HG03045 (cell line): ENCODE measurements around the gene TXNL4A.
"Not testable (repeated sequence)": the region's sequence is repeated elsewhere in the genome, so short reads cannot be mapped to it uniquely, and the experiment has no call there.

Experiments
- ATAC-seq: cut with Tn5 transposase; IDR thresholded peaks from one replicate; pipeline ENCODE4 v1.9.1; 2021; ENCODE audit warnings: mild to moderate bottlenecking, moderate library complexity; ENCODE audit not compliant: unreplicated experiment

TXNL4A gene

DNA sequence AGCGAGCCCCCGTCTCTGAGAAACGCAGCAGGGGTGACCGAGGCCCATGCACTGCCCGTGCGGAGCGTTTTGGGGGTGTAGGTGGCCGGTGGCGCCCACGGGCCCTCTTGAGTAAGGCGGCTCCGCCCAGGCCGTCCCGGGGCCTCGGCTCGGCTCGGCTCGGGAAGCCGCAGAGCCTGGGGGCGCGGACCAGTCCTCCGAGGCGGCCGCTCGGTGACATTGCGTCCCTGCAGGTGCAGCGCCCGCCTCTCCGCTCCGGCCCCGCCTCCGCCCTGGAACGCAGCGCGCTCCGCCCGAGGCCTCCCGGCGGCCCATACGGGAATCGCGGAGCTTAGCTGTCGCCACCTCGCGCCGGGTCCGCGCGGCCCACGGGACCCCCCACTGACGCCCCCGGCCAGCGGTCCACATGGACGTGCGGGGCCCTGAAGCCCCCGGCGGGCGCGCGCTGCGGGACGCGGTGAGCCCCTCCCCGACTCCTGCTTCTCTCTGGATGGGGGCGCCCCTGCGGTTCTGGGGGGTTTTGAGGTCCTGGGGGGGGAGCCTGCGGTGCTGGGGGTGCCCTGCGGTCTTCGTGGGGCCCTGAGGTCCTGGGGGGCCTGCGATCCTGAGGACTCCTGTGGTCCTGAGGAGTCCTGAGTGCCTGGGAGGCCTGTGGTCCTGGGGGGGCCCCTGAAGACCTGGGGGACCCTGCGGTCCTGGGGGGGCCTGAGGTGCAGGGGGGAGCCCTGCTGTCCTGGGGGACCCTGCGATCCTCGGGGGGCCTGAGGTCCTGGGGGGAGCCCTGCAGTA lies 23.8 kb downstream of the TXNL4A start, which contains the start of gene HSBP1L1:
TSS of gene HSBP1L1 (plus strand) at position 314 of the 789 bp plus-strand sequence. CDS start at position 407, 93 bp downstream.
- ATAC-seq = peak; percentile 84

DNA sequence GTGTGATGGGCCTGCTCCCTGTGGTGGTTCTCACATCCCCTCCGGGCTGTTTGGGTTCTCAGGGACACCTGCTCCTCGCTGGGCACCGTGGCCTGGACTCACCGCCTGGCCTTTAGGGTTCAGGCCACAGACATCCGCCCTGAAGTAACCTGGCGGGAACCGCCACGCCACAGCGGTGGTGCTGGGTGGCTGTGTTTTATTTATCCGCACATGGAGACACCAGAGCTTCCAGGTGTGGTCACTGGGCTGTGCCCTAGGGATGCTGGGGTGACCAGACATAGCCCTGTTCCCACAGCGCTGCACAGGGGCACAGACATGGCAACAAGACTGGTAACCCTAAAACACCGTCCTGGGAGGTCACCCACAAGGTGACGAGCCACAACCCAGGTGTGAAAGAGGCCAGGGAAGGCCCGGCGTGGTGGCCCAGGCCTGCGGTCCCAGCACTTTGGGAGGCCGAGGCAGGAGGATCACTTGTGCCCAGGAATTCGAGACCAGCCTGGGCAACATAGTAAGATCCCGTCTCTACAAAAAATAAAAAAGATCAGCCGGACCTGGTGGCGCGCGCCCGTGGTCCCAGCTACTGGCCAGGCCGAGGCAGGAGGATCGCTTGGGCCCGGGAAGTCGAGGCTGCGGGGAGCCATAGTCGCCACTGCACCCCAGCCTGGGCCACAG lies 24.6 kb downstream of the TXNL4A start:
- no peak for ATAC-seq

DNA sequence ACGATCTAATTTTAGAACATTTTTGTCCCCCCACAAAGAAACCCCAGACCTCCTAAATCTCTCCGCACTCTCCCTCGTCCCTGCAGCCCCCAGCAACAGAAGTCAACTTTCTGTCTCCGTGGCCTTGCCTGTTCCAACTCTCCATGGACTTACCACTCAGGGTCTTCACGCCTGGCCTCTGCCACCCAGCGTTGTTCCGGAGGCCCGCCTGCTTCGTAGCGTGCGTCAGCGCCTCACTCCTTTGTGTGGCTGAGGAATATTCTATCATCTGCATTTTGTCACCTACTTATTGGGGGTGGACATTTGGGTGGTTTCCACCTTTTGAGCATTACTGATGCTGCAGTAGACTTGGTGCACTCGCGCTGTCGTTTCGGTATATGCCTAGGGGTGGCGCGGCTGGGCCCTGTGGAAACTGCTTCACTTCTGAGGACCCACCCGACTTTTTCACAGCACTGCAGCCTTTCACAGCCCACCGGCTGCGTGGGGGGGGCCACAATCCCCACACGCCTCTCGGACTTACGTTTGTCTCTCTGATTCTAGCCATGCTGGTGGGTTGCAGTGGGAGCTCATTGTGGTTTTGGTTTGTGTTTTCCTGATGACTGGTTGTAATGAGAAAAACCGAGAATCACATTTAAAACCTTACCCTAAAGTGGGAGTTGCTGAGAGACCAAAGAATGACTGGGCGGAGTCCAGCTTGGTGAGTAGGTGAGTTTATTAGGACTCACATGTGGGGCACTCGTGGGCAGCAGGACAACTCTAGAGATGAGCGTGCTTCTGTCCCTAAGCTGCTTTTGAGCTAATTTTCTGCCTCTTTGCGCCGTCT lies 25.3 kb downstream of the TXNL4A start:
- ATAC-seq = no peak

DNA sequence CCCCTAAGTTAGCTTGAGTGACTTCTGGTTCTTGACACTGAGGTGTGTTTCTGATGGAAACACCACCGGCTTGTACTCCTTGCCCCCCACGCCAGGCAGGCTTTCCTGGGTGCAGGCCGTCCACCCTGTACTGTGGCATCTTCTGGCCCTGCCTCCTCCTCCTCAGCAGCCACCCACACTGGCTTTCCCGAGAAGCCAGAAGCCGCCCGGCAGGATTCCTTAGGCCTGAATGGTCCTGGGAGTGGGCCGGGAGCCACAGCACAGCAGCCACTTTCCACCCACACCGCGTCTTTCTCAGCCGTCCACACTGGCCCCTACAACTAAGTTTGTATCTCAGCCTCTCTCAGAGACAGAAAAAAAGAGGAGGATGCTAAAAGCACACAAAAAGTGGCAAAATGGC lies 26.1 kb downstream of the TXNL4A start:
- no peak for ATAC-seq

DNA sequence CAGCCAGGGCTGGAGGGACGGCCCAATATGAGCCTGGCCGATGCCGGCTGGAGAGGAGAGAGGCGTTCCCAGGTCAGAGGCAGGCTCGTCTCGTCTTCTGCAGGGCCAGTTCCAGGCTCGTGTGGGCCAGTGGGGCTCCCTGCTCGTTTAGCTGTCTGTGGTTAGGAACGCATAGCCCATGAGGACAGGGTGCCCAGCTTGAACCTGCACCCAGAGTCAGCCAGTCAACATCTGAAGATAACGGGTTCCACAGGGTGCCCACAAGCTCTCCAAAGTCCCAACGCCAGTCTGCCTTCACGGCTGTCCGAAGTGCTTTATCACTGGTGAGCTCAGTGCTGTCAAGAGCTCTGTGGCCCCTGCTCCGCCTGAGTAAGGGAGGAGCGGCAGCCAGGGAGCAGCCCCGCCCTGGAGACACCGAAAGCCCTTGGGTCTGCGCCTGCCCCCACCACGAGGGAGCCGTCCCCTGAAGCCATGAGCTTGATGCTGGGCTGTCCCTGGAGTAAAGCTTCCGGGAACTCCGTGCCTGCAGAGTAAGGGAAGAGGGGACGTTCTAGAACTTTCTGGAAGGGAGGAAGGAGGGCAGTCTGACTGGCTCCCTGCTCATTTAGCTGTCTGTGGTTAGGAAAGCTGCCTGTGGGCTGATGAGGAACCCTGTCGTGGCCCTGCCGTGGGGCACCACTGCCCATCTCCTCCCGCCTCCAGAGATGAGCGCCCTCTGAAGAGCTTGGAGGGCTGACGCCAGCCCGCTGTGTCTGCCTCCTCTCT lies 26.7 kb downstream of the TXNL4A start:
- ATAC-seq = no peak

DNA sequence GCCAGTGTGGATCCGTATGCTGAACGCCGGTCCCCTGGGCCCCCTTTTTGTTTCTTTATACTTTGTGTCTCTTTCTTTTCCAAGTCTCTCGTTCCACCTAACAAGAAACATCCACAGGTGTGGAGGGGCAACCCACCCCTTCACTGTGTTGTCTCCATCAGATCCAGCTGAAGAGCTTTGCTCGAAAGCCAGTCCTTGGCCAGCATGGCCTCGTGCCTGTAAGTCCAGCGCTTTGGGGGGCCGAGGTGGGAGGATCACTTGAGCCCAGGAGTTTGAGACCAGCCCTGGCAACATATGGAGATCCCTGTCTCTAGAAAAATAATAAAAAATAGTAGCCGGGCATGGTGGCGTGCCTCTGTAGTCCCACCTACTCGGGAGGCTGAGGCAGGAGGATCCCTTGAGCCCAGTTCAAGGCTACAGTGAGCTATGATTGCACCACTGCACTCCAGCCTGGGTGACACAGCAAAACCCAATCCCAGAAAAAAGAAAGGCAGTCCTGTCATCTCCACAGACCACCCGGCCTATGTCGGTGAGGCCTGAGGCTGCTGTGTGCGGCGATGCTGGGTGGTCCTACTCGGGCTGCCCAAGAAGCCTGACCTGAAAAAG lies 27.3 kb downstream of the TXNL4A start:
- no peak for ATAC-seq

DNA sequence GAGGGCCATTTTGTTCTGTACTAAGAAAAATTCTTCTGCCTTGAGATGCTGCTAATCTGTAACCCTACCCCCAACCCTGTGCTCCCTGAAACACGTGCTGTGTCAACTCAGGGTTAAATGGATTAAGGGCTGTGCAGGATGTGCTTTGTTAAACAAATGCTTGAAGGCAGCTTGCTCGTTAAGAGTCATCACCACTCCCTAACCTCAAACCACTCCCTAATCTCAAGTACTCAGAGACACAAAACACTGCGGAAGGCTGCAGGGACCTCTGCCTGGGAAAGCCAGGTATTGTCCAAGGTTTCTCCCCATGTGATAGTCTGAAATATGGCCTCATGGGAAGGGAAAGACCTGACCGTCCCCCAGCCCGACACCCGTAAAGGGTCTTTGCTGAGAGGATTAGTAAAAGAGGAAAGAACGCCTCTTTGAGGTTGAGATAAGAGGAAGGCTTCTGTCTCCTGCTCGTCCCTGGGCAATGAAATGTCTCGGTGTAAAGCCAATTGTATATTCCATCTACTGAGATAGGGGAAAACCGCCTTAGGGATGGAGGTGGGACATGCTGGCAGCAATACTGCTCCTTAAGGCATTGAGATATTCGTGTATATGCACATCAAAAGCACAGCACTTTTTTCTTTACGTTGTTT lies 28.1 kb downstream of the TXNL4A start:
- not testable (repeated sequence) for ATAC-seq

DNA sequence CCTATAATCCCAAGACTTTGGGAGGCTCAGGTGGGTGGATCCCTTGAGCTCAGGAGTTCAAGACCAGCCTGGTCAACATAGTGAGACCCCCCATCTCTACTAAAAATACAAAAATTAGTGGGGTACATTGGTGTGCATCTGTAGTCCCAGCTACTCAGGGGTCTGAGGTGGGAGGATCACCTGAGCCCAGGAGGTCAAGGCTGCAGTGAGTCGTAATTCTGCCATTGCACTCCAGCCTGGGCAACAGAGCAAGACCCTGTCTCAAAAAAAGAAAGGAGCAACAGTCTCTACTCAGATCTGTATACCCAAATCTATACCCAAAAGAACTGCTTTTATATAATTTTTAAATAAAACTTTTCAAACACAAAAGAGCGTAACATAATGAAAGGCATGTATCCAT lies 29.4 kb downstream of the TXNL4A start:
- ATAC-seq = no peak

DNA sequence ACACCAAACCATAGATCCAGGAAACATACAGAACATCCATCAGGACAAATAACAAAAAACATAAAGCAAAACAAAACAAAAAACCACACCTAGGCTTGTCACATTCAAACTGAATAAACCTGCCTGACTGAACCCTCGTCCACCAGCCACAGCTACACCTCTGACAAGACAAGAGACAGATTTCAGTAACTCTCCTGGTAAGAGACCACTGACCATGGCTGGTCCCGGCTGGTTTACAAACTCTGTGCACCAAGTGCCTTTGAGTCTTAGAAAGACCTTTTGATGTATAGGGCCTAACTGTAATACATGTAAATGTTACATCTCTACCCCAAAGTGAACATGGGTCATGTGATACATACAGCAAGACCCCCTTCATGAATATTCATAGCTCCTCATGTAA lies 32.1 kb downstream of the TXNL4A start:
- no peak for ATAC-seq

DNA sequence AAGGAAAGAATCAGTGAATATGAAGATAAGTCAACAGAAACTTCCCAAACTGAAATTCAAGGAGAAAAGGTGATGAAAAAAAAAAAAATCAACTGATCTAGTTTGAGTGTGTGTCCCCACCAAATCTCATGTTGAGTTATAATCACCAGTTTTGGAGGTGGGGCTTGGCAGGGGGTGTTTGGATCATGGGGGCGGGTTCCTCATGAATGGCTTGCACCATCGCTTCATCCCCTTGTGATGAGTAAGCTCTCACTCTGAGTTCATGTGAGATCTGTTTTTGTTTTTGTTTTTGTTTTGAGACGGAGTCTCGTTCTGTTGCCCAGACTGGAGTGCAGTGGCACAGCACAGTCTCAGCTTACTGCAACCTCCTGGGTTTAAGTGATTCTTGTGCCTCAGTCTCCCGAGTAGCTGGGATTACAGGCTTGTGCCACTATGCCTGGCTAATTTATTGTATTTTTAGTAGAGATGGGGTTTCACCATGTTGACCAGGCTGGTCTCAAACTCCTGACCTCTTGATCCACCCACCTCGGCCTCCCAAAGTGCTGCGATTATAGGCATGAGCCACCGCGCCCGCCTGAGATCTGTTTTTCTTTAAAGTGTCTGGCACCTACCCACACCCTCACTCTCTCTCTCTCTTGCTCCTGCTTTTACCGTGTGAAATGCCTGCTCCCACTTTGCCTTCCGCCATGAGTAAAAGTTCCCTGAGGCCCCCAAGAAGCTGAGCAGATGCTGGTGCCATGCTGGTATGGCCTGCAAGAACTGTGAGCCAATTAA lies 32.9 kb downstream of the TXNL4A start:
- no peak for ATAC-seq

DNA sequence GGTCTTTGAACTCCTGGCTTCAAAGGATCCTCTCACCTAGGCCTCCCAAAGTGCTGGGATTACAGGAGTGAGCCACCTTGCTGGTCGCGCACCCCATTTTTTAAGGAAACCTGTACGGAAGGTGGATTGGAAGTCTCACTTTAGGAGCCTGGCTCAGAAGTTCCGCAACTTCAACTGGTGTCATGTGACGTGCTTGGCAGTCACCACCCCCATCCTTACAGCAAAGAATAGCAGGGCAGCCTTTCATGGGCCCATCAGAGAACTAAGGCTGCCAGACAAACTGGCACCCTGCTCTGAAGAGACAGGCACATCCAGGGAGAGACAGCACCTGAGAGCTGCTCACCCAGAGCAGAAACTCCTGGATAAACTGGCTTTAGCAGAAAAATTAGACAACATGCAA lies 33.6 kb downstream of the TXNL4A start:
- no peak for ATAC-seq

DNA sequence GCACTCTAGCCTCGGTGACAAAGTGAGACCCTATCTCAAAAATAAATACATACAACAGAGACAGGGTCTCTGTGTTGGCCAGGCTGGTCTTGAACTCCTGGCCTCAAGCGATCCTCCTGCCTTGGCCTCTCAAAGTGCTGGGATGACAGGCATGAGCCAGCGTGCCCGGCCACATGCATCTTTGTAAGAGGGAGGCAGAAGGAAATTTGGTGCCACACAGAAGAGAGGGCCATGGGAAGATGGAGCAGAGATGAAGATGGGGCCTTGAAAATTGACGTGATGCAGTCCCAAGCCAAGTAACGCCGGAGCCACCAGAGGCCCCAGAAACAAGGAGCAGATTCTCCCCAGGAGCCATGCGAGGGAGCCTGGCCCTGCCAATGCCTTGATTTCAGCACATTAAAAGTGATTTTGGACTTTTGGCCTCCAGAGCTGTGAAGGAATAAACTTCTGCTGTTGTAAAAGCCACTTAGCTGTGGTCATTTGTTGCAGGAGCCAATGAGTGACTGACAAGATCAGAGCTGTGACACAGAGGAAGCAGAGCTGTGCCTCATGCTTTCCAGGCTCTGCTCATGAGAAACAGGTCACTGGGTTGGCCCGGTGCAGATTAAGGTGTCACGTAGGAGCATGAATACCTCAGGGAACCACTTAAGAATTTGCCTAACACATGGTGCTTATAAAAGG lies 34.3 kb downstream of the TXNL4A start:
- ATAC-seq = no peak

DNA sequence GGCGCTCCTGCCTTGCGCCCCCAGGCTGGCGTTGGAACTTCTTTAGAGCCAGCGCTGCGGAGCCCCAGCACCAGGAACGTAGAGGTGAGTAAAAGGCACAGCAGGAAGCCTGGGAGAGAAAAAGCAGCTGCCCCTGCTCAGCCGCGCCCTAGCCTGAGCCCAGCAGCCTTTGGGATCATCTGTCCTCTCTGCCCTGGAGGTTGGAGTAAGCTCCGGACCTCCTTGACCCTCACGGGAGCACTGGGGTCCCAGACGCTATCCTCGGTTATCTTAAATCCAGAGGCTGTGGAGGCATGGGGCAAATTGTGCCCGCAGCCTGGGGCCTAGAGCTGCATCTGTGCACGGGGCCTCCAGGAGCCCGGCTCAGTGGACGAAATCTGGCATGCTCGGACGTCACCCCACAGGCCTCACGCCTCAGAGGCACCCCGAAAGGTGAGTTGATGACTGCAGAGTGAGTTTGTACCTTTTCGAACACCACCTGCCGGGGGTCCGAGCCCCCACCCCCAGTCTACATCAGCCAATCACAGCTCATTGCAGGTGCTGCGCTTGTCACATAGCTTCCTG lies 35.3 kb downstream of the TXNL4A start:
- ATAC-seq = no peak

DNA sequence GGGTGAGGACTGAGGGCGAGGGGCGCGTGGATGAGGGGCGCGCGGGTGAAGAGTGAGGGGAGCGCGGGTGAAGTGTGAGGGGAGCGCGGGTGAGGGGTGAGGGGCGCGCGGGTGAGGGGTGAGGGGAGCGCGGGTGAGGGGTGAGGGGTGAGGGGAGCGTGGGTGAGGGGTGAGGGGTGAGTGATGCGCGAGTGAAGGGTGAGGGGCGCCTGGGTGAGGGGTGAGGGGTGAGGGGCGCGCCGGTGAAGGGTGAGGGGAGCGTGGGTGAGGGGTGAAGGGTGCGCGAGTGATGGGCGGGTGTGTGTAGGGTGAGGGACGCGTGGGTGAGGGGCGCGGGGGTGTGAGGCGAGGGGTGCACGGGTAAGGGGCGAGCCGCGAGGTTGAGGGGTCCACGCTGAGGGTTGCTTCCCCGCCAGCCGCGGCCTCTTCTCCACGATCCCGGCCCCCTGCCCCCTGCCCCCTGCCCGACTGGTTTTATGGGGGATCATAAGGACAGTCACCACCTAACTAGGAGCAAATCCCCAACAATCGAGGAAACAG lies 35.8 kb downstream of the TXNL4A start:
- no peak for ATAC-seq

DNA sequence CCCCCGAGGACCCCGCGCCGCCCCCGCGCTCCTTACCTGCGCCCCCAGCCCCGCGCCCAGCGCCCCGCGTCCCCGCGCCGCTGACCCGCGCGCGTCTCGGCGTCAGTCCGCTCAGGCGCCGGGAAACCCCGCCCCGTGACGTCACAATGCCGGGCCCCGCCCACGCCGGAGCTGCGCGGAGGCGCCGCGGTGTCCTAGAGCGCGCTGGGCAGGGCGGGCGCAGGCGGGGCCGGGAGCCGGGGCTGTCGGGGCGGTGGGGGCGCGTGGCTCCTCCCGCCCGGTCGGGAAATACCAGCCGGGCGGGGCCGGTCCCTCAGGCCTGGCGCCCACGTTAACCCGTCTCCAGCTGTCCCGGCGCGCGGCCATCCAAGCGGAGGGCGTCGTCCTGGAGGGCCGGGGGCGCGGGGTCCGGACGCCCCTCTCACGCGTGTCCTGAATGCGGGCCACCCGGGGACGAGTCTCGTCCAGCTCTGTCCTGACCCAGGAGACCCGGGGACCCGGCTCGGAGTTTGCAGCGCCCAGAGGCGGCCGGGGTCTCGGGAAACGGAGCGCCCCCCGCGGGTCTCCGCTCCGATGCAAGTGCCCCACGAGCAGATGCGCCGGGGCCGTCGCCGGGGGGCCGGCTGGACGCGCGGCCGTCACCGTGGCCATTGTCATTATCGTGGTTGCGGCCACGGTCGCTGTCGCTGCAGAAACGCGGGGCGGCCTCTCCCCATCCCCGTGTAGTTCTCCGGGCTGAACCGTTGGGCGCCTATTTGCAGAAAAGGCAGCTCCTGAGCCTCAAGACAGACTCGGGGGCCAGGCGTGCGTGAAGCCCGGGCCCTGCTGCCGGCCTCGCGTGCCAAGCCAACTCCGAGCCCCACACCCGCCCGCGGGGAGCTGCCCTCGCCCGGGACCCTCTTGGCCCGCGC lies 36.6 kb downstream of the TXNL4A start, which contains the start of gene SLC66A2:
TSS of gene SLC66A2 (minus strand) at position 109 of the 911 bp plus-strand sequence. CDS start 727 bp downstream, outside the sequence.
- peak; percentile 74 for ATAC-seq

DNA sequence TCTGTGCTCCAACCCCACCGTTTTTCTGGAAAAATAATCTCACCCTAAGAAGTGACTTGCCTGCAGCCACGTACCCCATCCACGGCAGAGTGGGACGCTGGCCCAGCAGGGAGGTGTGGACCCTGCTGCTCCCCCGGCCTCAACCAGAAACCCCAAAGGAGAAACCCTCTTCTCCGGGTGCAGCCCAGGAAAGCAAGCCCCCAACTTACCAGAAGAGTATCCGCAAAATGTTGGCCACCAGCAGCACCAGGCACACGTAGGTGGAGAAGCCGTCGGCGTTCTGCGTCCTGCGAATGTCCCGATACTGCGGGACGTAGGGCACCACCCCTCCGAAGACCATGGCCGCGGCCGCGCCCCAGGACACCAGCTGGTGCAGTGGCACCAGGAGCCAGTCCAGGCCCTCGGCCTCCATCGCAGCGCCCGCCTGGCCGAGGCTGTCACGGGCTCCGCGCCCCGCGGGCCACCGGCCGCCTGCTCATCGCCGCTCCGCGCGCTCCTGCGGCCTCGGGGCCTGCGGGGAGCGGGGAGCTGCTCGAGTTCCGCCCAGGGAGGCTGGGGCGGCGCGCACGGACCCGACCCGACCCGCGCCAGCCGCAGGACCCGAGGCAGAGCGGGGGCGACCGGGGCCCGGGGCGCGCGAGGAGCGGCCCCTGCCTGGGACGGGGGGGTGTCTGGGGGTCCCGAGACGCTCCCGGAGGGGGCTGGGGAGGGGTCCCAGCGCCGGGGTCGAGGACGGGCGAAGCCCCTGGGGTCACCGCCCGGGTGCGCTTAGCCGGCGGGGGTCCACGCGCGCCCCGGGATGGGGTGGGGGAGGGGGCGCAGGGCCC lies 37.6 kb downstream of the TXNL4A start:
- ATAC-seq = peak; percentile 27
